GM12878 (cell line): ENCODE data around the gene FAIM. TPM values are rescaled to one million over a fixed set of nuclear protein-coding genes. Genes with fewer than 3 reads are reported as not detected.

Experiments
- ATAC-seq: fragments of 200-7000 bp; cut with Tn5 transposase; 3 replicates; pipeline ENCODE4 v1.9.1; 2020; ENCODE audit warnings: mild to moderate bottlenecking, moderate library complexity
- BruUV-seq: library from RNA; stranded (reverse); fragments of 400-500 nt; replicated peaks from 2 replicates; lab custom pipeline; 2021; lab: Mats Ljungman, UMichigan
- CTCF ChIA-PET: fragments of 300-600 bp; sonication (Branson Sonifier 250); formaldehyde crosslinking; extraction: SDS; loops from one replicate; lab custom pipeline; 2021; ENCODE audit warnings: inconsistent platforms; lab: Yijun Ruan, JAX
- POLR2A ChIA-PET: fragments of 350-600 bp; formaldehyde crosslinking; extraction: SDS; loops from one replicate; lab custom pipeline; 2021; ENCODE audit warnings: inconsistent platforms; lab: Charles Lee
- RAD21 ChIA-PET: fragments of 300-600 bp; sonication (Branson Sonifier 250); formaldehyde crosslinking; loops from one replicate; lab custom pipeline; 2023; ENCODE audit warnings: antibody characterized with exemption; ENCODE audit not compliant: unreplicated experiment; lab: Charles Lee
- SMC1A ChIA-PET: fragments of 300-600 bp; sonication (Branson Sonifier 250); formaldehyde crosslinking; loops from one replicate; lab custom pipeline; 2023; ENCODE audit not compliant: unreplicated experiment, uncharacterized antibody; lab: Charles Lee
- DNase-seq: peaks from one replicate; pipeline ENCODE4 v3.0.0-alpha.2; 2011; ENCODE audit warnings: low read depth, low spot score
- FAIRE-seq: peaks from 3 replicates; lab custom pipeline; 2011; peaks lifted over from hg19 to GRCh38; lab: Jason Lieb, UNC
- H2AFZ ChIP-seq: 2 replicates; pipeline ENCODE4 v1.6.0; 2011; ENCODE audit warnings: low read depth, low read length, control low read depth; ENCODE audit not compliant: control insufficient read depth
- H3K27ac ChIP-seq: 2 replicates; pipeline ENCODE4 v1.5.1; 2011; ENCODE audit warnings: control low read depth; ENCODE audit not compliant: control insufficient read depth, insufficient read depth
- H3K27me3 ChIP-seq, 2 experiments: replicated peaks in 1 of 2; 2 replicates each; pipeline versions ENCODE4 v1.6.0 to v1.6.1; 2011; ENCODE audit warnings: low read length in 1 of 2; ENCODE audit not compliant: control insufficient read depth in 2 of 2, insufficient read depth in 2 of 2
- H3K36me3 ChIP-seq, 2 experiments: 2 replicates each; pipeline ENCODE4 v1.5.1; 2011; ENCODE audit warnings: low read length in 1 of 2; ENCODE audit not compliant: control insufficient read depth in 2 of 2, insufficient read depth in 2 of 2
- H3K4me1 ChIP-seq: 2 replicates; pipeline ENCODE4 v1.6.1; 2011; ENCODE audit warnings: mild to moderate bottlenecking, low read length, moderate library complexity, mixed read lengths; ENCODE audit not compliant: control insufficient read depth, insufficient read depth
- H3K4me2 ChIP-seq: 2 replicates; pipeline ENCODE4 v1.6.0; 2011; ENCODE audit warnings: control low read depth; ENCODE audit not compliant: control insufficient read depth, insufficient read depth
- H3K4me3 ChIP-seq: fragments of 200-600 bp; sonication (generic); 2 replicates; pipeline ENCODE4 v1.5.1; 2016
- H3K79me2 ChIP-seq: 2 replicates; pipeline ENCODE4 v1.6.0; 2011; ENCODE audit warnings: low read length; ENCODE audit not compliant: control insufficient read depth, insufficient read depth
- H3K9ac ChIP-seq: 2 replicates; pipeline ENCODE4 v1.8.0; 2011; ENCODE audit warnings: low read length, control low read depth, mixed read lengths; ENCODE audit not compliant: control insufficient read depth, insufficient read depth
- H3K9me3 ChIP-seq: replicated peaks from 3 replicates; pipeline ENCODE4 v1.5.1; 2011; ENCODE audit warnings: mild to moderate bottlenecking, low read length; ENCODE audit not compliant: control insufficient read depth, insufficient read depth
- H4K20me1 ChIP-seq: 2 replicates; pipeline ENCODE4 v1.6.0; 2011; ENCODE audit not compliant: control insufficient read depth, insufficient read depth
- BCL11A ChIP-seq: IDR thresholded peaks from 2 replicates; pipeline ENCODE4 v1.6.1; 2011; ENCODE audit warnings: low read depth, low read length
- BCLAF1 ChIP-seq: fragments of 450-650 bp; IDR thresholded peaks from 2 replicates; pipeline ENCODE4 v1.6.1; 2017; ENCODE audit warnings: antibody characterized with exemption, mild to moderate bottlenecking, moderate library complexity
- CHD2 ChIP-seq: IDR thresholded peaks from 2 replicates; pipeline ENCODE4 v1.6.1; 2011; ENCODE audit warnings: low read depth, low read length, improper control_type of control experiment, borderline replicate concordance
- EED ChIP-seq: sonication (generic); IDR thresholded peaks from 2 replicates; pipeline ENCODE4 v1.6.1; 2016; ENCODE audit warnings: antibody characterized with exemption, low read depth
- HDAC2 ChIP-seq: fragments of 200-600 bp; sonication (generic); IDR thresholded peaks from 2 replicates; pipeline ENCODE4 v1.6.1; 2017
- IRF4 ChIP-seq: IDR thresholded peaks from 2 replicates; pipeline ENCODE4 v1.6.1; 2011; ENCODE audit warnings: low read depth, low read length
- KLF5 ChIP-seq: fragments of 450-650 bp; IDR thresholded peaks from 2 replicates; pipeline ENCODE4 v1.6.1; 2014; ENCODE audit warnings: mild to moderate bottlenecking; ENCODE audit not compliant: partially characterized antibody
- MEF2B ChIP-seq: fragments of 450-650 bp; IDR thresholded peaks from 2 replicates; pipeline ENCODE4 v1.6.1; 2018; ENCODE audit warnings: mild to moderate bottlenecking, moderate library complexity; ENCODE audit not compliant: partially characterized antibody, poor library complexity, severe bottlenecking
- PKNOX1 ChIP-seq: fragments of 450-650 bp; IDR thresholded peaks from 2 replicates; pipeline ENCODE4 v1.6.1; 2016; ENCODE audit warnings: mild to moderate bottlenecking
- RELB ChIP-seq: fragments of 450-650 bp; IDR thresholded peaks from 2 replicates; pipeline ENCODE4 v1.6.1; 2017; ENCODE audit warnings: low read depth, mild to moderate bottlenecking, moderate library complexity
- SIN3A ChIP-seq: IDR thresholded peaks from 2 replicates; pipeline ENCODE4 v1.6.1; 2012; ENCODE audit warnings: low read depth, low read length, improper control_type of control experiment
- SPI1 ChIP-seq: IDR thresholded peaks from 2 replicates; pipeline ENCODE4 v1.6.1; 2011; ENCODE audit warnings: low read depth, mild to moderate bottlenecking, low read length, moderate library complexity, borderline replicate concordance; ENCODE audit not compliant: insufficient read depth
- TCF3 ChIP-seq: IDR thresholded peaks from 2 replicates; pipeline ENCODE4 v1.6.1; 2012; ENCODE audit warnings: low read depth, mild to moderate bottlenecking, low read length, borderline replicate concordance; ENCODE audit not compliant: insufficient read depth
- ZBTB40 ChIP-seq: fragments of 450-650 bp; IDR thresholded peaks from 2 replicates; pipeline ENCODE4 v1.6.1; 2016; ENCODE audit warnings: mild to moderate bottlenecking, moderate library complexity, borderline replicate concordance
- WGBS: methylation state at CpG from one replicate; pipeline ENCODE4 v1.1.6; 2016; ENCODE audit warnings: low lambda C conversion rate; ENCODE audit not compliant: insufficient replicate concordance, insufficient coverage; ENCODE audit errors: missing lambda C conversion rate; 5-methylcytosine and 5-hydroxymethylcytosine counted together
- in situ Hi-C: fragments of 300-500 bp; cut with MboI; formaldehyde crosslinking; loops from 9 replicates; pipeline ENCODE4 v1.14.3; 2018; ENCODE audit warnings: mixed read lengths
- intact Hi-C: fragments of 100-400 bp; cut with micrococcal nuclease; formaldehyde crosslinking; loops from one replicate; pipeline ENCODE4 v1.14.2; 2022; ENCODE audit not compliant: unreplicated experiment
- polyA plus RNA-seq, 11 experiments: library from polyadenylated mRNA; depleted of rRNA in 4 of 11; unstranded in 6 of 11; stranded (reverse) in 5 of 11; fragments of >200 nt; fragmentation: Nextera tagmentation in 4 of 11; fragmentation: Illumina TruSeq in 1 of 11; extraction: Ambion mirVana in 4 of 11; extraction: Trizol in 1 of 11; gene quantifications; 1 replicate in 1 of 11; 2 replicates in 10 of 11; pipeline versions ENCODE4 v1.2.1 to v1.2.3, GENCODE V29; 2011 to 2016; ENCODE audit warnings: inconsistent platforms in 2 of 11, missing spikeins in 2 of 11, low read depth in 1 of 11
- total RNA-seq, 4 experiments: library from RNA; depleted of rRNA in 3 of 4; stranded (reverse); fragments of >200 nt in 3 of 4; fragmentation: Illumina TruSeq in 1 of 4; extraction: Trizol in 1 of 4; gene quantifications; 2 replicates each; pipeline versions ENCODE4 v1.2.1 to v1.2.3, GENCODE V29; 2013 to 2021

Gene FAIM
- total and polyA plus RNA-seq, 10 of the 15 experiments (the other 5 are each of a cell fraction or from before 2014, with no cell fraction given): 9.3 to 34.0 (median 23.5) TPM

GRCh38 chr3:138573138-138573537 lies 35.4 kb upstream of the FAIM start:
- intact Hi-C loops: no loop called here
- TF ChIP-seq BCLAF1 (no peak), EED (no peak), SPI1 (no peak), SIN3A (no peak), CHD2 (no peak), ZBTB40 (no peak), KLF5 (no peak), TCF3 (no peak), RELB (no peak), IRF4 (no peak), HDAC2 (no peak), BCL11A (no peak), PKNOX1 (no peak), MEF2B (no peak)
- TF ChIP-seq, all 136 proteins: peak for 0
- ChIA-PET RAD21 (interaction anchor here (0.7 kb wide), 1 partner anchor 400 kb away, joined by 3 read pairs; no protein-coding TSS in a partner anchor), SMC1A (interaction anchor here (1.5 kb wide), 1 partner anchor 342 kb away, joined by 3 read pairs; no protein-coding TSS in a partner anchor), CTCF (interaction anchor here (0.6 to 1.2 kb wide), 3 partner anchors 20 to 344 kb away, joined by 3 read pairs; no protein-coding TSS in a partner anchor), POLR2A (no interaction called here)
- H3K4me1 ChIP-seq: peaks cover 6% of the 10 kb centered on the region
- no peak for DNase-seq
- no peaks in the 10 kb centered on the region for H3K79me2 ChIP-seq
- no peak overlapping the region for H3K27ac ChIP-seq
- no peak overlapping the region for H3K4me2 ChIP-seq
- no peak overlapping the region for H2AFZ ChIP-seq
- no peaks in the 10 kb centered on the region for H3K36me3 ChIP-seq
- BruUV-seq: no TSS peak
- H3K27me3 ChIP-seq: no peaks in the 10 kb centered on the region
- H3K4me3 ChIP-seq: no peak overlapping the region
- no peaks in the 10 kb centered on the region for H4K20me1 ChIP-seq
- no peaks in the 10 kb centered on the region for H3K9me3 ChIP-seq
- in situ Hi-C loops: no loop called here
- no peak overlapping the region for H3K9ac ChIP-seq
- WGBS: 75% methylated on average over 1 of the region's 1 CpG
- no peak for FAIRE-seq
- no peak for ATAC-seq
